ENCODE measurements around the gene LAMA2.

LAMA2 gene

DNA sequence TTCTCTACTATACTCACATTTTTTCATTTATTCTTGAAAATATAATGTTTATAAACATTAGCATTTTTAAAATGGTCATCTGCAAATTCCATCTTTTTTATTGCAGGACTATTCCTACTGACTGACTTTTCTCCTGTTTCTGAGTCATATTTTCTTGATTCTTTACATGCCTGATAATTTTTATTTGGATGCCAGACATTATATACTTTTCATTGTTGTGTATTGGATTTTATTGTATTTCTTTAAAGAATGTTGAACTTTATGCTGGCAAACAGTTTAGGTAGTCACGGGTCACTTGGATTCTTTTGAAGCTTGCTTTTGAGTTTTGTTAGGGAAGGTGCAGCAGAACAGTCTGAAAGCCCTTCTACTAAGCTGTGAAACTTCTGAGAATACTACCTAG, 423.9 kb downstream of the LAMA2 start:
- Histone ChIP-seq H3K4me3 (ENCODE audit: low read length) (no peak overlapping the region), H3K27ac (ENCODE audit: low read length) (no peak overlapping the region), H4K20me1 (ENCODE audit: insufficient read depth, low read length) (no peaks in the 10 kb centered on the region), H3K27me3 (replicated peaks; ENCODE audit: insufficient read depth, low read length) (no peaks in the 10 kb centered on the region), H3K9ac (ENCODE audit: low read length) (no peak overlapping the region), H3K4me1 (ENCODE audit: low read length) (no peaks in the 10 kb centered on the region), H3K4me2 (ENCODE audit: low read depth, low read length) (no peak overlapping the region), H3K9me2 (replicated peaks; ENCODE audit: insufficient read depth, low read length) (no peaks in the 10 kb centered on the region), H3K79me2 (ENCODE audit: low read length) (no peaks in the 10 kb centered on the region), H3F3A (ENCODE audit: insufficient read depth, low read length) (no peaks in the 10 kb centered on the region), H2AFZ (ENCODE audit: low read length) (no peak overlapping the region), H3K9me3 (replicated peaks; ENCODE audit: insufficient read depth, low read length) (no peaks in the 10 kb centered on the region), H3K36me3 (replicated peaks; ENCODE audit: insufficient read depth, low read length) (no peaks in the 10 kb centered on the region)
- no peak for TF ChIP-seq EZH2phosphoT487 (IDR thresholded peaks at IDR 0.05; ENCODE audit: low read length)
- TF ChIP-seq, protein P1, sequence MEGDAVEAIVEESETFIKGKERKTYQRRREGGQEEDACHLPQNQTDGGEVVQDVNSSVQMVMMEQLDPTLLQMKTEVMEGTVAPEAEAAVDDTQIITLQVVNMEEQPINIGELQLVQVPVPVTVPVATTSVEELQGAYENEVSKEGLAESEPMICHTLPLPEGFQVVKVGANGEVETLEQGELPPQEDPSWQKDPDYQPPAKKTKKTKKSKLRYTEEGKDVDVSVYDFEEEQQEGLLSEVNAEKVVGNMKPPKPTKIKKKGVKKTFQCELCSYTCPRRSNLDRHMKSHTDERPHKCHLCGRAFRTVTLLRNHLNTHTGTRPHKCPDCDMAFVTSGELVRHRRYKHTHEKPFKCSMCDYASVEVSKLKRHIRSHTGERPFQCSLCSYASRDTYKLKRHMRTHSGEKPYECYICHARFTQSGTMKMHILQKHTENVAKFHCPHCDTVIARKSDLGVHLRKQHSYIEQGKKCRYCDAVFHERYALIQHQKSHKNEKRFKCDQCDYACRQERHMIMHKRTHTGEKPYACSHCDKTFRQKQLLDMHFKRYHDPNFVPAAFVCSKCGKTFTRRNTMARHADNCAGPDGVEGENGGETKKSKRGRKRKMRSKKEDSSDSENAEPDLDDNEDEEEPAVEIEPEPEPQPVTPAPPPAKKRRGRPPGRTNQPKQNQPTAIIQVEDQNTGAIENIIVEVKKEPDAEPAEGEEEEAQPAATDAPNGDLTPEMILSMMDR (IDR thresholded peaks at IDR 0.05; ENCODE audit: low read length): no peak
- no peak for TF ChIP-seq EZH2 (optimal IDR thresholded peaks at IDR 0.05; ENCODE audit: low read depth, low read length)
- DNase-seq: no peak

DNA sequence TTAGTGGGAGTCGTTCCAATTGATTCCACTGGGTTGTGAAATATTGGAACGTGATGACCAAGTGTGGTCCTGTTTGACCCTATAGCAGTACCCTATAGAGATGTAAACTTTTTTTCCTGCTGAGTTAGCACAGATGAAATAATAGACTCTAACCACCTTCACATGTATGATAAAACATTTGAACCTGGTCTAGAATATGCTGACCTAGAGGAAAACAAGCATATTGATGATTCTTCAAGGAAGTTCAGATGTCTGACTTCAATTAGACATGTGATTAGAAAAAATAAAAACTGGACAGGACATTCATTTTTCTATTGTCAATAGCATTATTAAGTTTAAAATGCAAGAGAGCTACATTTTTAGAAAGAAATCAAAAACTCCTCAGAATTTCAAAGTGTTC, 424.9 kb downstream of the LAMA2 start:
- H3K9me3 ChIP-seq (replicated peaks; ENCODE audit: insufficient read depth, low read length): no peaks in the 10 kb centered on the region
- H3K4me1 ChIP-seq (ENCODE audit: low read length): no peaks in the 10 kb centered on the region
- no peak overlapping the region for H3K9ac ChIP-seq (ENCODE audit: low read length)
- H3K27ac ChIP-seq (ENCODE audit: low read length): no peak overlapping the region
- H3F3A ChIP-seq (ENCODE audit: insufficient read depth, low read length): no peaks in the 10 kb centered on the region
- H3K9me2 ChIP-seq (replicated peaks; ENCODE audit: insufficient read depth, low read length): no peaks in the 10 kb centered on the region
- no peaks in the 10 kb centered on the region for H3K36me3 ChIP-seq (replicated peaks; ENCODE audit: insufficient read depth, low read length)
- no peak overlapping the region for H3K4me2 ChIP-seq (ENCODE audit: low read depth, low read length)
- H3K79me2 ChIP-seq (ENCODE audit: low read length): no peaks in the 10 kb centered on the region
- no peaks in the 10 kb centered on the region for H4K20me1 ChIP-seq (ENCODE audit: insufficient read depth, low read length)
- DNase-seq: no peak
- no peaks in the 10 kb centered on the region for H3K27me3 ChIP-seq (replicated peaks; ENCODE audit: insufficient read depth, low read length)
- no peak overlapping the region for H2AFZ ChIP-seq (ENCODE audit: low read length)
- no peak overlapping the region for H3K4me3 ChIP-seq (ENCODE audit: low read length)
- TF ChIP-seq, protein P1 (IDR thresholded peaks at IDR 0.05; ENCODE audit: low read length): no peak
- no peak for TF ChIP-seq EZH2 (optimal IDR thresholded peaks at IDR 0.05; ENCODE audit: low read depth, low read length)
- no peak for TF ChIP-seq EZH2phosphoT487 (IDR thresholded peaks at IDR 0.05; ENCODE audit: low read length)

DNA sequence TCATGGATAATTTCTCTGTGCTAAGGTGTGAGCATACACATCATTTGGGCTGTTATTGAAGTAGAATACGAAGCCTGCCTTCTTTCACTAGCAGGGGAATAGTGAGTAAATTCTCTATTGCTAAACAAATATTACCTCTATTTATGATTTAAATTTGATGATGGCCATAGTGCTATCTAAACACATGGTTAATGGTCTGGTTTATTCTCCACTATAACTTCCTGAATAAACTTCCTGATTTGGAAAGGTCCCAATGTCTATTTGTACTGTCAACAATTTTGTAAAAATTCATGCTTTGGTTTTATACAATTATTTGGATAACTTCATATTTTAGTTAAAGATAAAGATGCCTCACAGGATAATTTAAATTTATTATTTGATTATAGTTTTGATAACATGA, 426.2 kb downstream of the LAMA2 start:
- H3K4me2 ChIP-seq (ENCODE audit: low read depth, low read length): no peak overlapping the region
- TF ChIP-seq EZH2 (optimal IDR thresholded peaks at IDR 0.05; ENCODE audit: low read depth, low read length) (no peak), EZH2phosphoT487 (IDR thresholded peaks at IDR 0.05; ENCODE audit: low read length) (no peak)
- TF ChIP-seq, protein P1 (IDR thresholded peaks at IDR 0.05; ENCODE audit: low read length): no peak

More for the DNA sequence above, 426.2 kb downstream of the LAMA2 start:
- Histone ChIP-seq H2AFZ (ENCODE audit: low read length) (no peak overlapping the region), H3K9me2 (replicated peaks; ENCODE audit: insufficient read depth, low read length) (no peaks in the 10 kb centered on the region), H3F3A (ENCODE audit: insufficient read depth, low read length) (no peaks in the 10 kb centered on the region), H3K9me3 (replicated peaks; ENCODE audit: insufficient read depth, low read length) (no peaks in the 10 kb centered on the region), H3K27ac (ENCODE audit: low read length) (no peak overlapping the region), H3K9ac (ENCODE audit: low read length) (no peak overlapping the region), H3K36me3 (replicated peaks; ENCODE audit: insufficient read depth, low read length) (no peaks in the 10 kb centered on the region), H4K20me1 (ENCODE audit: insufficient read depth, low read length) (no peaks in the 10 kb centered on the region), H3K27me3 (replicated peaks; ENCODE audit: insufficient read depth, low read length) (no peaks in the 10 kb centered on the region), H3K4me1 (ENCODE audit: low read length) (no peaks in the 10 kb centered on the region), H3K79me2 (ENCODE audit: low read length) (no peaks in the 10 kb centered on the region), H3K4me3 (ENCODE audit: low read length) (no peak overlapping the region)
- DNase-seq: no peak
